Gastrocnemius medialis (tissue), 4 donors: ENCODE results near the gene PCLAF.

Experiments used
- POLR2A ChIP-seq, 2 donors: fragments of 450-650 bp; IDR thresholded peaks; one replicate each; pipeline ENCODE4 v1.6.1; 2017; ENCODE audit warnings: antibody characterized with exemption in 2 of 2, mild to moderate bottlenecking in 2 of 2, moderate library complexity in 2 of 2
- TF ChIP-seq, protein P1 (sequence below), 5 experiments: fragments of 450-650 bp in 3 of 5; fragments of 200-600 bp in 2 of 5; sonication (generic) in 2 of 5; IDR thresholded peaks in 4 of 5; conservative IDR thresholded peaks in 1 of 5; 1 replicate in 4 of 5; 2 replicates in 1 of 5; pipeline ENCODE4 v1.5.1; 2016 to 2019; ENCODE audit warnings: antibody characterized with exemption in 5 of 5, mild to moderate bottlenecking in 3 of 5, moderate library complexity in 3 of 5

DNA sequence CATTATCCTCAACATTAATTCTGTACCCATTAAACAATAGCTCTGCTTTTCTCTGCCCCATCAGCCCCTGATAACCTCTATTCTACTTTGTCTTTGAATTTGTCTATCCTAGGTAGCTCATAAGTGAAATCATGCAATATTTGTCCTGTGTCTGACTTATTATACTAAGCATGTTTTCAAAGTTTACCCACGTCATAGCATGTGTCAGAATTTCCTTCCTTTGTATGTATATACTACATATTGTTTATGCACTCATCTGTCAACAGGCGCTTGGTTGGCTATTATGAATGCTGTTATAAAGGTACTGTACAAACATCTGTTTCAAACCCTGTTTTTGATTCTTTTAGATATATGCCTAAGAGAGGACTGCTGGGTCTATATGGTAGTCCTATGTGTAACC, 43.5 kb downstream of the PCLAF start:
- no peak for TF ChIP-seq POLR2A (IDR thresholded peaks at IDR 0.05)
- TF ChIP-seq, protein P1, sequence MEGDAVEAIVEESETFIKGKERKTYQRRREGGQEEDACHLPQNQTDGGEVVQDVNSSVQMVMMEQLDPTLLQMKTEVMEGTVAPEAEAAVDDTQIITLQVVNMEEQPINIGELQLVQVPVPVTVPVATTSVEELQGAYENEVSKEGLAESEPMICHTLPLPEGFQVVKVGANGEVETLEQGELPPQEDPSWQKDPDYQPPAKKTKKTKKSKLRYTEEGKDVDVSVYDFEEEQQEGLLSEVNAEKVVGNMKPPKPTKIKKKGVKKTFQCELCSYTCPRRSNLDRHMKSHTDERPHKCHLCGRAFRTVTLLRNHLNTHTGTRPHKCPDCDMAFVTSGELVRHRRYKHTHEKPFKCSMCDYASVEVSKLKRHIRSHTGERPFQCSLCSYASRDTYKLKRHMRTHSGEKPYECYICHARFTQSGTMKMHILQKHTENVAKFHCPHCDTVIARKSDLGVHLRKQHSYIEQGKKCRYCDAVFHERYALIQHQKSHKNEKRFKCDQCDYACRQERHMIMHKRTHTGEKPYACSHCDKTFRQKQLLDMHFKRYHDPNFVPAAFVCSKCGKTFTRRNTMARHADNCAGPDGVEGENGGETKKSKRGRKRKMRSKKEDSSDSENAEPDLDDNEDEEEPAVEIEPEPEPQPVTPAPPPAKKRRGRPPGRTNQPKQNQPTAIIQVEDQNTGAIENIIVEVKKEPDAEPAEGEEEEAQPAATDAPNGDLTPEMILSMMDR (IDR thresholded peaks at IDR 0.05 in 4 of 5, conservative IDR thresholded peaks at IDR 0.05 in 1 of 5): no peak
